WI38 (cell line): ENCODE measurements around the gene HMCN2.

Experiments
- H3K4me3 ChIP-seq: 2 replicates; pipeline ENCODE4 v1.5.1; 2011; ENCODE audit warnings: low read depth, mild to moderate bottlenecking, control low read depth, low read length
- TF ChIP-seq, protein P1 (sequence below): IDR thresholded peaks from 2 replicates; pipeline ENCODE4 v1.5.1; 2012; ENCODE audit warnings: low read depth, mild to moderate bottlenecking, control low read depth, low read length

The HMCN2 gene

DNA sequence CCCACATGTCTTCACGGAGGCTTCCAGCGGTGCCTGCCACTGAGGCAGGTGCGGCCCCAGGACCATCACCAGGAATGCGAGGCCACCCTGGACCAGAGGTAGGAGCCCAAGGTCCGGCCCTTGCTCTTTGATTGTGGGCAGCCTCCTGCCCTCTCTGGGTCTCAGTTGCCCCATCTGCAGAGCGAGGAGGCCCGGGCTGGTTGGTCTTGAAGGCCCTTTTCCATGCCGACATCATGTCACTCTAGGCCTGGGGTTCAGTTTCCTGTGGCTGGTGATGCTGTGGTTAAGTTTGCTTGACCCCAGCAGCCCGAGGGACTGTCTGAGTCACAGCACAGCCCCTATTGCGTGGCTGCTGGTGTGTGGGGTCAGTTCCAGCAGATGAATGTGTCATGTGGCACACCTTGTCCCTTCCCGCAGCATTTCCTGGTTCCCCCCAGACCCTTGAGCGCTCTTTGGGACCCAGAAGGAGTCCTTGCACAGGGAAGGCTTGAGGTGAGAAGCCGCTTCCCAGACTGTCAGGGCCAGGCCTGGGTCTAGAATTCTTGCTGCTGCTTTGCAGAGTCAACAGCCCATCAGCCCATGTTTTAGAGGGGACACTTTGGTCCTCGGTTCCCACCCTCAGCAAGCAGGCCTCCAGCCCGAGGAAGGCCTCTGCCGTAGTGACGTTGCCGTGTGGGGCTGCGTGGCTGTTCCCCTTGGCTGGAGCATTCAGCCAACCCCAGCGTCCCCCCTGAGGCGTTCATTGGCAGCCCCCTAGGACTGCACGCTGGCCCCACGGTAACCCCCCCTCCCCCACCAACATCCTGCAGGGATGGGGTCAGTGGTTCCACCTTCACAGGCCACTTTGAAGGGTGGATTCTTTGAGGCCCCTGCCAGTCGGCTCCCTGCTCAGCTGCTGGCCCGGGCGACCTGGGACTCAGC is 31.0 kb upstream of the HMCN2 start:
- TF ChIP-seq, protein P1, sequence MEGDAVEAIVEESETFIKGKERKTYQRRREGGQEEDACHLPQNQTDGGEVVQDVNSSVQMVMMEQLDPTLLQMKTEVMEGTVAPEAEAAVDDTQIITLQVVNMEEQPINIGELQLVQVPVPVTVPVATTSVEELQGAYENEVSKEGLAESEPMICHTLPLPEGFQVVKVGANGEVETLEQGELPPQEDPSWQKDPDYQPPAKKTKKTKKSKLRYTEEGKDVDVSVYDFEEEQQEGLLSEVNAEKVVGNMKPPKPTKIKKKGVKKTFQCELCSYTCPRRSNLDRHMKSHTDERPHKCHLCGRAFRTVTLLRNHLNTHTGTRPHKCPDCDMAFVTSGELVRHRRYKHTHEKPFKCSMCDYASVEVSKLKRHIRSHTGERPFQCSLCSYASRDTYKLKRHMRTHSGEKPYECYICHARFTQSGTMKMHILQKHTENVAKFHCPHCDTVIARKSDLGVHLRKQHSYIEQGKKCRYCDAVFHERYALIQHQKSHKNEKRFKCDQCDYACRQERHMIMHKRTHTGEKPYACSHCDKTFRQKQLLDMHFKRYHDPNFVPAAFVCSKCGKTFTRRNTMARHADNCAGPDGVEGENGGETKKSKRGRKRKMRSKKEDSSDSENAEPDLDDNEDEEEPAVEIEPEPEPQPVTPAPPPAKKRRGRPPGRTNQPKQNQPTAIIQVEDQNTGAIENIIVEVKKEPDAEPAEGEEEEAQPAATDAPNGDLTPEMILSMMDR, result no peak
- H3K4me3 ChIP-seq, result no peak overlapping the region

DNA sequence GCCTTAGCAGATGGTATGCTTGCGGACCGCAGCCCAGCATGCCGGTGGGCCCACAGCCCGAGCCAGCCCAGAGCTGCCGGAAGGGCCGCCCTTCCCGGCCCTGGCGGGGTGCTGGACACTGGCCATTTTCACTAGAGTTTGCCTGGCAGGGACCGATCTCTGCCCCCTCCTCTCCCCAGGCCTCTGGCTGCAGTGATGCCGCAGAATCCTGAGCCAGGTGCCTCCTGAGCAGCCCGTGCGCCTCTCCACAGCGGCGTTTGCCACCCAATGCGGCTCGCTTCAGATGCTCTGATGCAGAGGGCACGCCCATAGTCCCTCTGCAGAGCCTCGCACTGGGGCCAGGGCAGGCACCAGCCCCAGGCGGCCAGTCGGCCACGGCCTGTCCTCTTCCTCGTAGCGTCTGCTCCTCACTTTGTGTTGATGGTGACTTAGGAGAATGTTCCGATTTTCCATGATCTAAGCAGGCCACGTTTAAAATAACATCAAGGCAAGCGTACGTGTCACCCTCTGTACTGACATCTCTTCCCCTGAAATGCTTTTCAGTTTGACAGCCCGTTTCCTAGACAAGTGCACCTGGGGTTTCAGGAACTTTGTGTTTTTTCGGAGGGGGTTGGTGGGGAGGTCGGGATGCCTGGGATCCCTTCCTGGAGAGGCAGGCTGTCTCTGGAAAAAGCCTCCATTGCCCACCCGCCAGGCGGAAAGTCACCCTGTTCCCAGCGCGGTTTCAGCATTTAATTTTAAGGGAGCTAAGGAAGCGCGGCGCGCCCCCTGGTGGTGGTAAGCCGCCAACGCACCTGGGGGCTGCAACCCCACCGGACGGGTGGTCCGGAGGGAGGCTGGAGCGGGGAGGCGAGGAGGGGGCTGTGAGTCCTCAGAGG is 29.8 kb upstream of the HMCN2 start:
- TF ChIP-seq, protein P1, result peak; percentile 98
- H3K4me3 ChIP-seq, result no peak overlapping the region

DNA sequence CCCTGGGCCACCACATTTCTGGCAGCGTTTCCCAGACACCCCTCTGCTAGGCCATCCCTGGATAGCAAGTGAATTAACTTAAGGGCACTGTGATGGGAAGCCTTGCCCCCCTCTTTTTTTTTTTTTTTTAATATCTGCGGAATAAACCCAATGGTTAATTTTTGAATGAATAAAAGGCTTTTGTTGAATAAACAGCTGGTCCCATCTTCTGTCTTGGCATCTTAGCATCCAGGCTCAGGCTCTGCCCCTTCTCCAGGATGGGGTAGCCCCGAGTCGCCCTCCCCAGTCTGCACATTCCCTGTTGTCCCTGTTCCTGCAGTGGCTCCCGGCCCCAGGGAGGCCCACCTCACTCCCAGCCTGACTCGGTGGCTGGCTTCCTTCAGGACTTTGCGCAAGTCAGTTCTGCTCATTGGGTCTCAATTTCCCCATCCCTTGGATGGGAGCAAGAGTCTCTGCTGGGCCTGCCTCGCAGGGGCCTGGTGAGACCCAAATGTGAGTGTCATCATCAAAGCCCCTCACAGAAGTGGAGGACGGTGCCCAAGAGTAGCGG is 29.0 kb upstream of the HMCN2 start:
- TF ChIP-seq, protein P1, result no peak
- H3K4me3 ChIP-seq, result no peak overlapping the region

DNA sequence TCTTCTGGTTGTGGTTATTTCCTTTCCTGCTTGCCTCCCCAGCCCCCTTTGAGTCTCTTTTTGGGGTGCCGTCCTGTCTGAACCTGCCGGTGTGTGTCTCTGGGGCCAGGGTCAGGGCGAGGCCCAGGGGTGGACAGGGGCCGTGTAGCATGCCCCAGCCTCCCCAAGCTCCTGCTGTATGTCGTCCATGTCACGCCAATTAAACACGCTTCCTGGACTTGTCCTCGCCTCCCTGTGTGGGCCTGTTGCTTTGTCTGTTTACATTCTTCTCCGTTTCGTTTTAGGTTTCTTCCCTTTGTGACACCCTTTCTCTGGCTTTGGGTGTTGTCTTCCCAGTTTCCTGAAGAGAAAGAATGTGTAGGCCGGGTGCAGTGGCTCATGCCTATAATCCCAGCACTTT is 28.5 kb upstream of the HMCN2 start:
- H3K4me3 ChIP-seq, result no peak overlapping the region
- TF ChIP-seq, protein P1, result no peak

DNA sequence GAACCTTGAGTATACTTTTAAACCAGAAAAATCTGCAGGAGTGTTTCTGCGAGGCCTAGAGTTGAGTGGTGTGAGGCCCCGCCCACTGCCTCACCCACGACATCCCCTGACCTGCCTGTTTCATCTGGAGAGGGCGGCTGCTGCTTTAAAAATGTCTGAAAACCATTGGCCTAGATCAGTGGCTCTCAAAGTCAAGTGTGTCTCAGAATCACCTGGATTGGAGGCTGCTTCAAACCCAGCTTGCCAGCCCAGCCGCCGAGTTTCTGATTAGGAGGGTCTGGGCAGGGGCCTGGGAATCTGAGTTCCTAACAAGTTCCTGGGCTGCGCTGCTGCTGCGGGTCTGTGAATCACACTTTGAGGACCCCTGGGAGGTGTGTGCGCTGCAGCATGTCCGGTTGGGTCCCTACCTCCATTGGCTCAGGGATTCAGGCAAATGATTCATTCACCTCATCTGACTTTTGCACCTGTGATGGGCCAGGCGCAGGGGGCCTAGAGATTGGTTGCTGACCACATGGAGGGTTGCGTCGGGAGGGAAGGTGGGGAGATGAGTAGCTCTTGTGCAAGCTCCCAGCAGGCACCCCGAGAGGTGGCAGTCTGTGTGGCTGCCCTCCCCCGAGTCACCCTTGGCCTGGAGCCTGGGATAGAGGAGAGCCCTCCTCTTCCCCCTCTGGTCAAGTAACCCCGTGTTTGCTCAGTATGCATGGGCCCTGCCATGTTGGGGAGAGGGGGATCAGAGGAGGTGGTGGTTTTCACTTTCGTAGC is 27.6 kb upstream of the HMCN2 start:
- TF ChIP-seq, protein P1, result no peak
- no peak overlapping the region for H3K4me3 ChIP-seq

DNA sequence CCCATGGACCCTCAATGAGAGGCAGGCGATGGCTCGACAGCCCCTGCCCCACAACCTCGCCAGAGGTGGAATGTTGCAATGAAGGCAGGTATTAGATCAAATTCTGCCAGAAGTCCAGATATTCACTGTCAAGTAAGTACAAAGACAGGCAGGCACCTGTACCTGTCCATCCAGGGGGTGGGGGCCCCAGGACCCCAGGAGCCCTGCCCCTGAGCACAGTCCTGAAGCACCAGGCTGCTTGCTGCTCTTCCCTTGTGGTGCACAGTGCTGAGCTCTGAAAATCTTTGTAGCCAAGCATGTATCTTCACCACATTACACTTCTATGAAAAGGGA is 26.2 kb upstream of the HMCN2 start:
- no peak overlapping the region for H3K4me3 ChIP-seq
- TF ChIP-seq, protein P1, result no peak
